Heart left ventricle (tissue), 16 donors: ENCODE results near the gene TRPV5. TPM values are rescaled to one million over a fixed set of nuclear protein-coding genes. Genes with fewer than 3 reads are reported as not detected.
A peak's percentile ranks its signal among the peaks of the same experiment; 100 is the strongest.

Source experiments
- ATAC-seq, 4 donors: fragments of 200-7000 bp; cut with Tn5 transposase; one replicate each; pipeline ENCODE4 v1.9.1; 2020 to 2022; ENCODE audit warnings: moderate library complexity in 4 of 4, mild to moderate bottlenecking in 3 of 4, moderate number of reproducible peaks in 1 of 4
- DNase-seq, 5 donors: peaks; one replicate each; pipeline ENCODE4 v3.0.0-alpha.2; 2020
- H3K27ac ChIP-seq, 12 donors: fragments of 200-600 bp; sonication (generic) in 4 of 12; one replicate each; pipeline versions ENCODE4 v1.5.0 to v1.8.0; 2016 to 2022; ENCODE audit warnings: mild to moderate bottlenecking in 2 of 12
- H3K27me3 ChIP-seq, 9 donors: fragments of 200-600 bp; sonication (generic) in 2 of 9; one replicate each; pipeline versions ENCODE4 v1.5.1 to v1.8.0; 2016 to 2022; ENCODE audit warnings: mild to moderate bottlenecking in 3 of 9
- H3K36me3 ChIP-seq, 9 donors: fragments of 200-600 bp; sonication (generic) in 2 of 9; one replicate each; pipeline versions ENCODE4 v1.5.0 to v1.8.0; 2018 to 2022; ENCODE audit warnings: mild to moderate bottlenecking in 2 of 9
- H3K4me1 ChIP-seq, 12 donors: fragments of 200-600 bp; sonication (generic) in 4 of 12; one replicate each; pipeline versions ENCODE4 v1.5.0 to v1.8.0; 2016 to 2022; ENCODE audit warnings: mild to moderate bottlenecking in 3 of 12
- H3K4me3 ChIP-seq, 12 donors: fragments of 200-600 bp; sonication (generic) in 4 of 12; one replicate each; pipeline versions ENCODE4 v1.5.0 to v1.8.0; 2017 to 2022; ENCODE audit warnings: mild to moderate bottlenecking in 9 of 12, moderate library complexity in 4 of 12
- H3K9me3 ChIP-seq, 12 donors: fragments of 200-600 bp; sonication (generic) in 4 of 12; one replicate each; pipeline versions ENCODE4 v1.5.0 to v1.8.0; 2016 to 2022; ENCODE audit warnings: mild to moderate bottlenecking in 1 of 12
- POLR2A ChIP-seq, 2 donors: fragments of 450-650 bp; IDR thresholded peaks; one replicate each; pipeline ENCODE4 v1.6.1; 2017; ENCODE audit warnings: antibody characterized with exemption in 2 of 2, mild to moderate bottlenecking in 2 of 2, moderate library complexity in 2 of 2
- WGBS, 4 donors: extraction: QIAGEN DNeasy Blood & Tissue Kit in 2 of 4; methylation state at CpG; one replicate each; pipeline versions ENCODE4 v1.1.5 to v1.1.7; 2013 to 2018; 5-methylcytosine and 5-hydroxymethylcytosine counted together
- intact Hi-C, 10 donors: fragments of 100-400 bp; cut with DNase I; formaldehyde crosslinking; loops; one replicate each; pipeline versions ENCODE4 v1.11.1 to v1.14.2; 2022
- polyA plus RNA-seq, 2 donors: library from polyadenylated mRNA; stranded (reverse); fragments of 200-250 nt; gene quantifications; one replicate each; pipeline ENCODE4 v1.2.3, GENCODE V29; 2013
- total RNA-seq, 9 donors: library from RNA; depleted of rRNA in 2 of 9; stranded (reverse); fragments of >200 nt in 2 of 9; fragmentation: NEBNext Ultra II Directional in 3 of 9; extraction: Animal tissue kit (Norgen Biotek cat#: 25700) in 3 of 9; gene quantifications; one replicate each; pipeline versions ENCODE4 v1.1.0 to v1.2.4, GENCODE V29; 2016 to 2023
- TF ChIP-seq, protein P1 (sequence below), 12 donors: fragments of 200-600 bp; sonication (generic) in 4 of 12; IDR thresholded peaks; one replicate each; pipeline versions ENCODE4 v1.5.0 to v1.8.0; 2018 to 2022; ENCODE audit warnings: antibody characterized with exemption in 12 of 12, mild to moderate bottlenecking in 5 of 12
- donor health status: ischemic (EF 13 %, LVEDD 7.1; RV severe dilation, severe dysfunction).
- donor health status: healthy with polysubstance abuse.
- donor health status: DM: no; HTN: yes; CAD: no.
- donor health status: DM: no; HTN: no; CAD: no.
- donor health status: ischemic (EF 25% LVEDD 6.9; RV normal size, moderate dysfunction).
- donor health status: ischemic (EF 25% LVEDD 5.7; RV mildly dilated, moderate dysfunction).
- donor health status: healthy.
- donor health status: DM: yes; HTN: yes; CAD: no.
- donor health status: ischemic (EF 35%, LVEDD 5.7; RV mildly dilated, moderate dysfunction).
- donor health status: nonischemic (EF 11% LVEDD 7.7; RV severe dilation, severe dysfunction).
- donor health status: DM: yes; HTN: yes; CAD: no.
- donor health status: PGD.
- donor health status: ischemic (EF 29% LVEDD 5.4; RV normal size, mild dysfunction).
- donor health status: nonischemic (EF 23%, LVEDD 6.1; RV moderate dilation, normal function).

Gene TRPV5
- total and polyA plus RNA-seq, 11 donors, result not detected

DNA sequence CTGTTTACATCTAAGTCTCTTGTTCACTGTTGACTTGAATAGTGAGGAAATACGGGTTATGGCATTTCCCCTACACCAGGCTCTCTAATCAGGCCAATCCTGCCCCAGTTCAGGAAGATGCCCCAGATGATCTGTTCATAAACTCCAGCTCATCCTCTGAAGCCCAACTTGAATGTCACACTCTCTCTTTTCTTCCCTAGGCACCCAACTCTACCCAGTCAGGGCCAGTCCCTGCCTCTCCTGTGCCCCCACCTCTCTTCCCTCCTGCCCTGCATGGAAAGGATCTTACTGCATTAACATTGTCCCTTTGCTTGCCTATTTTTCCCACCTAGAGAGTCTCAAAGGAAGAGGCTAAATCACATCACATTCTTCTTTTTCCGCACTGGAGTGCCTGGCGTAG is 37.4 kb downstream of the TRPV5 start:
- peaks cover 0 to 27% (median 0%) of the 10 kb centered on the region in 9 donors for H3K27me3 ChIP-seq
- 77 to 86% (median 82%) methylated on average over 3 of the region's 3 CpGs for WGBS, 4 donors
- no peak overlapping the region for H3K27ac ChIP-seq
- no peak for TF ChIP-seq POLR2A (IDR thresholded peaks at IDR 0.05)
- TF ChIP-seq, protein P1, sequence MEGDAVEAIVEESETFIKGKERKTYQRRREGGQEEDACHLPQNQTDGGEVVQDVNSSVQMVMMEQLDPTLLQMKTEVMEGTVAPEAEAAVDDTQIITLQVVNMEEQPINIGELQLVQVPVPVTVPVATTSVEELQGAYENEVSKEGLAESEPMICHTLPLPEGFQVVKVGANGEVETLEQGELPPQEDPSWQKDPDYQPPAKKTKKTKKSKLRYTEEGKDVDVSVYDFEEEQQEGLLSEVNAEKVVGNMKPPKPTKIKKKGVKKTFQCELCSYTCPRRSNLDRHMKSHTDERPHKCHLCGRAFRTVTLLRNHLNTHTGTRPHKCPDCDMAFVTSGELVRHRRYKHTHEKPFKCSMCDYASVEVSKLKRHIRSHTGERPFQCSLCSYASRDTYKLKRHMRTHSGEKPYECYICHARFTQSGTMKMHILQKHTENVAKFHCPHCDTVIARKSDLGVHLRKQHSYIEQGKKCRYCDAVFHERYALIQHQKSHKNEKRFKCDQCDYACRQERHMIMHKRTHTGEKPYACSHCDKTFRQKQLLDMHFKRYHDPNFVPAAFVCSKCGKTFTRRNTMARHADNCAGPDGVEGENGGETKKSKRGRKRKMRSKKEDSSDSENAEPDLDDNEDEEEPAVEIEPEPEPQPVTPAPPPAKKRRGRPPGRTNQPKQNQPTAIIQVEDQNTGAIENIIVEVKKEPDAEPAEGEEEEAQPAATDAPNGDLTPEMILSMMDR (IDR thresholded peaks at IDR 0.05), result no peak
- DNase-seq (peak in 1 of 5 donors; percentile 2), ATAC-seq (no peak)
- no peaks in the 10 kb centered on the region for H3K36me3 ChIP-seq
- H3K9me3 ChIP-seq, result no peaks in the 10 kb centered on the region
- H3K4me1 ChIP-seq, result no peaks in the 10 kb centered on the region
- H3K4me3 ChIP-seq, result no peak overlapping the region
- intact Hi-C loops, result no loop called here

DNA sequence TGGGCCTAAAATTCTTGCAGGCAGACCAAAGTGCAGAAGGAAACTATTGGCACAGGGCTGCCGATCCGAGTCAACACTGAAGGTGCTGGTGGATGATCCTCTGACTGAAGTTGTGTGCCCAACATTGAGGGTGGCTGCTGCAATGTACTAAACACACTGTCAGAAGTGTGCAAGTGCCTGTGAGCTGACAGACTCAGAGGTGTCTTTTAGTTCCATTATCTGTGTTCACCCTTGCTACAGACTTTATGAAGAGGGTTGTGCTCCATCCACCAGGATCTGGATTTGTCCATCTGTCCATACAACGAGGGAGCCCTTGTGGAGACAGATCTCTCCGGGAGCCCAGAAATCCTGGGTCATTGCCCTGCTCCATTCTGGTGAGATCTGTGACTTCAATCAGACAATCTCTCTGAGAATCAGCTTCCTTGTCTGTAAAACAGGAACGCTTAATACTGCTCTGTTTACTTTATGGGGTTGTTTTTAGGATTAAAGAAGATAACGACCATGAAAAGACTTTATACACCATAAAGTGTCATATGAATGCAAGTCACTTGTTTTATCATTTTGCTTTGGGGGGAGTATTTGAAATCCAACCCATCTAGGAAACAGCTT is 38.5 kb downstream of the TRPV5 start:
- DNase-seq, result peak in 1 of 5 donors; percentile 5
- intact Hi-C loops, result no loop called here
- no peak overlapping the region for H3K4me3 ChIP-seq
- no peaks in the 10 kb centered on the region for H3K9me3 ChIP-seq
- H3K4me1 ChIP-seq, result no peaks in the 10 kb centered on the region
- H3K36me3 ChIP-seq, result no peaks in the 10 kb centered on the region
- H3K27me3 ChIP-seq, result peaks cover 0 to 27% (median 0%) of the 10 kb centered on the region in 9 donors
- WGBS, 4 donors, result 60 to 69% (median 65%) methylated on average over 6 of the region's 6 CpGs
- H3K27ac ChIP-seq, result no peak overlapping the region
- ATAC-seq, result no peak
- TF ChIP-seq POLR2A (IDR thresholded peaks at IDR 0.05), result no peak
- TF ChIP-seq, protein P1 (IDR thresholded peaks at IDR 0.05), result no peak

DNA sequence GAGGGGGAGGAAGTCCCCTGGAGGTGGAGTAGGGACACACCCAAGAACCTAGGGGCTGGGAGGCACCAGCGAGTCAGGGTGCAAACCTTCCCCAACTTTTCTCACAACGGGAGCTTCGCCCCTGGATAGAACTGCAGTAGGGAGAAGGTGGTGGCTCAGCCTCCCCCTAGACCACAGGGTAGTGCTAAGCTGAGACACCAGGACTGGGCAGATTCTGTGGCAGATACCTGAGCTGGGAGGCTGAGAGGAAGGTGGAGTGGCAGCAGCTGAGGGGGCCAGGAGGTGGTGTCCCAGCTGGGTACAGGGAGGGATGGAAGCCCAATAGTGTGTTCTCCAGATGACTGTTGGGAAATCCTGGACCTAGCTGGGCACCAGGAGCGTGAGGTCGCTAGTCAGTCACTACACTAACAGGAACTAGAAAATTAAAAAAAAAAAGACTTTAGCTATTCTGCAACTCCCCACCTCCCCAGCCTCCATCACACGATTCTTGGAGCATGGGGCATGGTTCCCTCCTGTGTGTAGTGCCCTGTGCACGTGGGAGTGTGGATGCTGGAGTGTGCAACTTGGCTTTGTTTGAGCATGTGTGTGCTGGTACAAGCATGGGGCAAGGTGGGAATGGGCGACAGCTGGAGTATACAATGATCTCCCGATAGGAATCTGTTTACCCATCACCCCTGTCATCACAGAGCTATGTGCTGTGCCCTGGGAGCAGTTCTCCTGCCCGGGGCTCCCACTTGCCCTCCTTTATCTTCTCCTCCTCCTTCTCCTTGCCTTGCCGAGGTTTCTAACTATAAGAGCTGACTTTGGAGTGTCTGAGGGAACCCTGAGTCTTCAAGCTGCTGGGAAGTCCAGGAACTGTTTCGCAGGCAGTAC is 39.2 kb downstream of the TRPV5 start:
- Histone ChIP-seq H3K9me3 (no peaks in the 10 kb centered on the region), H3K27me3 (peaks cover 0 to 27% (median 0%) of the 10 kb centered on the region in 9 donors), H3K4me1 (no peaks in the 10 kb centered on the region), H3K27ac (no peak overlapping the region), H3K4me3 (no peak overlapping the region), H3K36me3 (no peaks in the 10 kb centered on the region)
- peak in 1 of 5 donors; percentile 7 for DNase-seq
- intact Hi-C loops, result no loop called here
- 56 to 70% (median 61%) methylated on average over 11 to 12 of the region's 12 CpGs for WGBS, 4 donors
- no peak for ATAC-seq
- TF ChIP-seq, protein P1 (IDR thresholded peaks at IDR 0.05), result no peak
- no peak for TF ChIP-seq POLR2A (IDR thresholded peaks at IDR 0.05)

DNA sequence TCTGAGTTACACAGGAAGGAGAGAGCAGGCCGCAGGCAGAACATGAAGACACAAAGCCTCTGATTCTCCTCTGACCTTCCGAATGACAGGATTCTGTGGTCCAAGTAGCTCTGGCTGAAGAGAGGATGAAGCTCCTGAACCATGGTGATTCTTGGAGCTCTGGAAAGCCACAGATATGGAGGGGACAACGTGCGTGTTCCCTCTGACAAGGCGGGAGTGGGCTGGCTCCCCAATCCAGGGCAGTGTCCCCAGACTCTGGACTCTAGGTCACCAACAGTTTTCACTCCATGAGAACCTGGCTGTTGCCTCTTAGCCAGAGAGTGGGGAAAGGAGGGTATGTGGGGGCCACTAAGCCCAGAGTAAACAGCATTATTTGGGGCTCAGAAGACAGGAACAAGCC is 40.6 kb downstream of the TRPV5 start:
- Histone ChIP-seq H3K27me3 (peaks cover 0 to 25% (median 0%) of the 10 kb centered on the region in 9 donors), H3K27ac (no peak overlapping the region), H3K9me3 (no peaks in the 10 kb centered on the region), H3K36me3 (no peaks in the 10 kb centered on the region), H3K4me1 (no peaks in the 10 kb centered on the region), H3K4me3 (no peak overlapping the region)
- intact Hi-C loops, result no loop called here
- TF ChIP-seq, protein P1 (IDR thresholded peaks at IDR 0.05), result no peak
- no peak for TF ChIP-seq POLR2A (IDR thresholded peaks at IDR 0.05)
- ATAC-seq, result no peak
- peak in 1 of 5 donors; percentile 8 for DNase-seq
- WGBS, 4 donors, result 82 to 92% (median 86%) methylated on average over 5 of the region's 5 CpGs
